PFSK-1 (cell line): ENCODE data around the gene FAM222A.

Source experiments
- FOXP2 ChIP-seq: optimal IDR thresholded peaks from 2 replicates; pipeline ENCODE3; 2011; ENCODE audit warnings: borderline replicate concordance, control low read depth, inconsistent platforms; ENCODE audit not compliant: insufficient read depth; ENCODE audit errors: extremely low read length, extremely low read depth
- POLR2AphosphoS5 ChIP-seq: IDR thresholded peaks from 2 replicates; pipeline ENCODE4 v1.6.1; 2012; ENCODE audit warnings: low read depth, mild to moderate bottlenecking, control low read depth, low read length, moderate library complexity
- SIN3A ChIP-seq: IDR thresholded peaks from 2 replicates; pipeline ENCODE4 v1.6.1; 2012; ENCODE audit warnings: mild to moderate bottlenecking, low read length, moderate library complexity, borderline replicate concordance; ENCODE audit not compliant: insufficient read depth
- TAF1 ChIP-seq: IDR thresholded peaks from 2 replicates; pipeline ENCODE4 v1.6.1; 2012; ENCODE audit warnings: low read length, control low read depth, borderline replicate concordance; ENCODE audit not compliant: insufficient read depth
- TF ChIP-seq, protein P1 (sequence below), 2 experiments: IDR thresholded peaks; 2 replicates each; pipeline versions ENCODE4 v1.6.1 to v1.8.0; 2011 to 2012; ENCODE audit warnings: low read depth in 2 of 2, low read length in 2 of 2, control low read depth in 1 of 2, inconsistent platforms in 1 of 2, mild to moderate bottlenecking in 1 of 2, moderate library complexity in 1 of 2; ENCODE audit not compliant: insufficient read depth in 1 of 2

DNA sequence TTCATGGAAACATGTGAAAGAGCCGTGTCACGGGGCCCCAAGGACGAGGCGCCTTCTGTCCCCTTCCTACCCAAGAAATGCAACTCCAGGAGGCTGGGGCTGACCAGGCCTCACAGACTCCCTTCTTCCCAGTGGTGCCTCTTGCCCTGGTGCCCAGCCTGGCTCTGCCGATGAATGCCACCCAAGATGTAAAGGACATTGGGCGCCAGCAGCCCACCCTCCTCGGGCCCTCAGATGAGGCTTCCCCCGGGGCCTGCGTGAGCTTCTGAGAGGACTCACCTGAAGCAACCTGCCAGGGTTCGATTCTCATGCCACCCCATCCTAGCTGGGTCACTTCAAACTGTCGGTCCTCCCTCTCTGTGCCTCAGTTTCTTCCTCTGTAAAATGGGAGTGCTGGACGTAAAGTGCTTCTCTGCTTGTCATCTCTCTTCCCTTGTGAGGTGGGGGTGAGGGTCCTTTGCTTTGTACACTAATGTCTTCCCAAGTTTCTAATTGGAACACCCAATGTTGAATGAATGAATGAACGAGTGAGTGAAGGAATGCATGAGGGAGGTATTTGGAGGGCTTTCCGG is 10.8 kb downstream of the FAM222A start:
- TF ChIP-seq POLR2AphosphoS5 (no peak), SIN3A (no peak), TAF1 (no peak), FOXP2 (no peak)
- TF ChIP-seq, protein P1, sequence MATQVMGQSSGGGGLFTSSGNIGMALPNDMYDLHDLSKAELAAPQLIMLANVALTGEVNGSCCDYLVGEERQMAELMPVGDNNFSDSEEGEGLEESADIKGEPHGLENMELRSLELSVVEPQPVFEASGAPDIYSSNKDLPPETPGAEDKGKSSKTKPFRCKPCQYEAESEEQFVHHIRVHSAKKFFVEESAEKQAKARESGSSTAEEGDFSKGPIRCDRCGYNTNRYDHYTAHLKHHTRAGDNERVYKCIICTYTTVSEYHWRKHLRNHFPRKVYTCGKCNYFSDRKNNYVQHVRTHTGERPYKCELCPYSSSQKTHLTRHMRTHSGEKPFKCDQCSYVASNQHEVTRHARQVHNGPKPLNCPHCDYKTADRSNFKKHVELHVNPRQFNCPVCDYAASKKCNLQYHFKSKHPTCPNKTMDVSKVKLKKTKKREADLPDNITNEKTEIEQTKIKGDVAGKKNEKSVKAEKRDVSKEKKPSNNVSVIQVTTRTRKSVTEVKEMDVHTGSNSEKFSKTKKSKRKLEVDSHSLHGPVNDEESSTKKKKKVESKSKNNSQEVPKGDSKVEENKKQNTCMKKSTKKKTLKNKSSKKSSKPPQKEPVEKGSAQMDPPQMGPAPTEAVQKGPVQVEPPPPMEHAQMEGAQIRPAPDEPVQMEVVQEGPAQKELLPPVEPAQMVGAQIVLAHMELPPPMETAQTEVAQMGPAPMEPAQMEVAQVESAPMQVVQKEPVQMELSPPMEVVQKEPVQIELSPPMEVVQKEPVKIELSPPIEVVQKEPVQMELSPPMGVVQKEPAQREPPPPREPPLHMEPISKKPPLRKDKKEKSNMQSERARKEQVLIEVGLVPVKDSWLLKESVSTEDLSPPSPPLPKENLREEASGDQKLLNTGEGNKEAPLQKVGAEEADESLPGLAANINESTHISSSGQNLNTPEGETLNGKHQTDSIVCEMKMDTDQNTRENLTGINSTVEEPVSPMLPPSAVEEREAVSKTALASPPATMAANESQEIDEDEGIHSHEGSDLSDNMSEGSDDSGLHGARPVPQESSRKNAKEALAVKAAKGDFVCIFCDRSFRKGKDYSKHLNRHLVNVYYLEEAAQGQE (IDR thresholded peaks at IDR 0.05; ENCODE audit: insufficient read depth in 1 of 2, low read depth in 2 of 2, low read length in 2 of 2) = no peak
